ENCODE results near the gene ADI1.

- TF ChIP-seq CTCF (IDR thresholded peaks at IDR 0.05 in 8 of 11, conservative IDR thresholded peaks at IDR 0.05 in 3 of 11) (no peak), POLR2A (IDR thresholded peaks at IDR 0.05) (no peak), POLR2AphosphoS5 (IDR thresholded peaks at IDR 0.05) (no peak)
These were observed 23.8 kb upstream of the ADI1 start for GRCh38 chr2:3543023-3543683.

Measured in spleen (tissue), 7 donors.